ENCODE results near the gene CLCN1.

CLCN1 gene

GRCh38 chr7:143395187-143396149, 79.6 kb downstream of the CLCN1 start:
- Histone ChIP-seq H2AFZ (ENCODE audit: low read depth, low read length) (no peak overlapping the region), H3K4me1 (ENCODE audit: insufficient read depth, low read length) (no peaks in the 10 kb centered on the region), H3K36me3 (ENCODE audit: insufficient read depth, low read length) (no peaks in the 10 kb centered on the region), H3K79me2 (ENCODE audit: insufficient read depth, low read length) (no peaks in the 10 kb centered on the region), H3K4me3 (ENCODE audit: low read depth in 1 of 2, low read length in 2 of 2) (no peak overlapping the region), H3K4me2 (ENCODE audit: insufficient read depth, low read length) (no peak overlapping the region), H3K9ac (ENCODE audit: low read depth, low read length) (no peak overlapping the region), H3K27me3 (ENCODE audit: insufficient read depth, low read length, poor library complexity) (no peaks in the 10 kb centered on the region), H3K9me3 (ENCODE audit: insufficient read depth, low read length, severe bottlenecking) (no peaks in the 10 kb centered on the region), H4K20me1 (ENCODE audit: insufficient read depth, low read length) (no peaks in the 10 kb centered on the region), H3K27ac (ENCODE audit: low read length) (no peak overlapping the region)
- no peak for TF ChIP-seq CTCF (IDR thresholded peaks at IDR 0.05; ENCODE audit: borderline replicate concordance, extremely low read depth, low read length, poor library complexity, severe bottlenecking)
- TF ChIP-seq EZH2 (IDR thresholded peaks at IDR 0.05; ENCODE audit: borderline replicate concordance, low read depth, low read length, severe bottlenecking) = no peak
- DNase-seq (no peak), ATAC-seq (ENCODE audit: insufficient read depth, low read depth) (no peak)

- Histone ChIP-seq H3K79me2 (ENCODE audit: insufficient read depth, low read length) (no peaks in the 10 kb centered on the region), H3K4me2 (ENCODE audit: insufficient read depth, low read length) (no peak overlapping the region), H3K9ac (ENCODE audit: low read depth, low read length) (no peak overlapping the region), H4K20me1 (ENCODE audit: insufficient read depth, low read length) (no peaks in the 10 kb centered on the region), H2AFZ (ENCODE audit: low read depth, low read length) (no peak overlapping the region), H3K9me3 (ENCODE audit: insufficient read depth, low read length, severe bottlenecking) (no peaks in the 10 kb centered on the region), H3K4me3 (ENCODE audit: low read depth in 1 of 2, low read length in 2 of 2) (no peak overlapping the region), H3K36me3 (ENCODE audit: insufficient read depth, low read length) (no peaks in the 10 kb centered on the region), H3K27ac (ENCODE audit: low read length) (no peak overlapping the region), H3K4me1 (ENCODE audit: insufficient read depth, low read length) (no peaks in the 10 kb centered on the region), H3K27me3 (ENCODE audit: insufficient read depth, low read length, poor library complexity) (no peaks in the 10 kb centered on the region)
- no peak for TF ChIP-seq CTCF (IDR thresholded peaks at IDR 0.05; ENCODE audit: borderline replicate concordance, extremely low read depth, low read length, poor library complexity, severe bottlenecking)
- TF ChIP-seq EZH2 (IDR thresholded peaks at IDR 0.05; ENCODE audit: borderline replicate concordance, low read depth, low read length, severe bottlenecking) = no peak
- ATAC-seq (ENCODE audit: insufficient read depth, low read depth) = no peak
- no peak for DNase-seq
Observed at GRCh38 chr7:143396182-143396581, 80.3 kb downstream of the CLCN1 start.

- Histone ChIP-seq H3K27ac (ENCODE audit: low read length) (no peak overlapping the region), H3K9me3 (ENCODE audit: insufficient read depth, low read length, severe bottlenecking) (no peaks in the 10 kb centered on the region), H3K4me2 (ENCODE audit: insufficient read depth, low read length) (no peak overlapping the region), H3K4me1 (ENCODE audit: insufficient read depth, low read length) (no peaks in the 10 kb centered on the region), H3K79me2 (ENCODE audit: insufficient read depth, low read length) (no peaks in the 10 kb centered on the region), H4K20me1 (ENCODE audit: insufficient read depth, low read length) (no peaks in the 10 kb centered on the region), H3K27me3 (ENCODE audit: insufficient read depth, low read length, poor library complexity) (no peaks in the 10 kb centered on the region), H3K36me3 (ENCODE audit: insufficient read depth, low read length) (no peaks in the 10 kb centered on the region), H2AFZ (ENCODE audit: low read depth, low read length) (no peak overlapping the region), H3K4me3 (ENCODE audit: low read depth in 1 of 2, low read length in 2 of 2) (no peak overlapping the region), H3K9ac (ENCODE audit: low read depth, low read length) (no peak overlapping the region)
- TF ChIP-seq CTCF (IDR thresholded peaks at IDR 0.05; ENCODE audit: borderline replicate concordance, extremely low read depth, low read length, poor library complexity, severe bottlenecking) = no peak
- no peak for TF ChIP-seq EZH2 (IDR thresholded peaks at IDR 0.05; ENCODE audit: borderline replicate concordance, low read depth, low read length, severe bottlenecking)
- ATAC-seq (ENCODE audit: insufficient read depth, low read depth) (no peak), DNase-seq (no peak)
Observed at GRCh38 chr7:143396625-143397556, 81.0 kb downstream of the CLCN1 start.
